Right lobe of liver (tissue), 4 donors: Measurements from ENCODE around the gene MFAP3.

Experiments
- CTCF ChIP-seq, 4 donors: fragments of 200-600 bp in 3 of 4; fragments of 450-650 bp in 1 of 4; IDR thresholded peaks; one replicate each; pipeline versions ENCODE4 v1.5.1 to v1.8.0; 2016 to 2022; ENCODE audit warnings: antibody characterized with exemption in 4 of 4, mild to moderate bottlenecking in 2 of 4
- POLR2A ChIP-seq: fragments of 450-650 bp; IDR thresholded peaks from one replicate; pipeline ENCODE4 v1.6.1; 2017; ENCODE audit warnings: antibody characterized with exemption, mild to moderate bottlenecking
- donor health status: DM: no; HTN: no; CAD: no.
- donor health status: DM: no; HTN: no; CAD: no.
- donor health status: DM: no; HTN: yes; CAD: no.

- no peak for TF ChIP-seq CTCF (IDR thresholded peaks at IDR 0.05)
- no peak for TF ChIP-seq POLR2A
Measured at GRCh38 chr5:154047324-154047723, 8.6 kb downstream of the MFAP3 start.
